ENCODE measurements around the gene ATP8B4.

DNA sequence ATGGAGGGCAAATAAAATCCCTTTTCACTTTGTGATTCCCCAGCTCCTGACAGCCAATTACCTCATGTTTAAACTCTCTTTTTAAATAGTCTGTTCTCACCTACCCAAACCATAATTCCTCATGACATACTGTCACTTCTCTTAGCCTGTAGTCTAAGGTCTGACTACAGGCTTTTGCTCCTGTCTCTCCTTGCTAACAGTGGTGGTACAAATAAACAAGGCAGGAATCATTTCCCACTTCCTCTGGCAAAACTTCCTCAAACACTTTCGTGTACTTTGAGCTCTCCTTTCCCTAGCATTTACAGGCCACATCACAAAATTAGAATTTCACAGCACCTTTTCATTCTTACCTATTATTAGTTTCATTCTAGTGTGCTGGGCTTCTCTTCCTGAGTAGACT, 51.8 kb downstream of the ATP8B4 start:
- TF ChIP-seq, protein P1, sequence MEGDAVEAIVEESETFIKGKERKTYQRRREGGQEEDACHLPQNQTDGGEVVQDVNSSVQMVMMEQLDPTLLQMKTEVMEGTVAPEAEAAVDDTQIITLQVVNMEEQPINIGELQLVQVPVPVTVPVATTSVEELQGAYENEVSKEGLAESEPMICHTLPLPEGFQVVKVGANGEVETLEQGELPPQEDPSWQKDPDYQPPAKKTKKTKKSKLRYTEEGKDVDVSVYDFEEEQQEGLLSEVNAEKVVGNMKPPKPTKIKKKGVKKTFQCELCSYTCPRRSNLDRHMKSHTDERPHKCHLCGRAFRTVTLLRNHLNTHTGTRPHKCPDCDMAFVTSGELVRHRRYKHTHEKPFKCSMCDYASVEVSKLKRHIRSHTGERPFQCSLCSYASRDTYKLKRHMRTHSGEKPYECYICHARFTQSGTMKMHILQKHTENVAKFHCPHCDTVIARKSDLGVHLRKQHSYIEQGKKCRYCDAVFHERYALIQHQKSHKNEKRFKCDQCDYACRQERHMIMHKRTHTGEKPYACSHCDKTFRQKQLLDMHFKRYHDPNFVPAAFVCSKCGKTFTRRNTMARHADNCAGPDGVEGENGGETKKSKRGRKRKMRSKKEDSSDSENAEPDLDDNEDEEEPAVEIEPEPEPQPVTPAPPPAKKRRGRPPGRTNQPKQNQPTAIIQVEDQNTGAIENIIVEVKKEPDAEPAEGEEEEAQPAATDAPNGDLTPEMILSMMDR (conservative IDR thresholded peaks at IDR 0.05 in 1 of 2, IDR thresholded peaks at IDR 0.05 in 1 of 2; ENCODE audit: low read depth in 1 of 2, low read length in 2 of 2): no peak
- no peak for TF ChIP-seq EZH2 (IDR thresholded peaks at IDR 0.05; ENCODE audit: low read length, missing control alignments)
